Measurements from ENCODE around the gene HDAC10. TPM values are rescaled to one million over a fixed set of nuclear protein-coding genes. Genes with fewer than 3 reads are reported as not detected.

The HDAC10 gene
- total RNA-seq, 4 donors from 2014 or later = 57.3 to 165 (median 119) TPM

DNA sequence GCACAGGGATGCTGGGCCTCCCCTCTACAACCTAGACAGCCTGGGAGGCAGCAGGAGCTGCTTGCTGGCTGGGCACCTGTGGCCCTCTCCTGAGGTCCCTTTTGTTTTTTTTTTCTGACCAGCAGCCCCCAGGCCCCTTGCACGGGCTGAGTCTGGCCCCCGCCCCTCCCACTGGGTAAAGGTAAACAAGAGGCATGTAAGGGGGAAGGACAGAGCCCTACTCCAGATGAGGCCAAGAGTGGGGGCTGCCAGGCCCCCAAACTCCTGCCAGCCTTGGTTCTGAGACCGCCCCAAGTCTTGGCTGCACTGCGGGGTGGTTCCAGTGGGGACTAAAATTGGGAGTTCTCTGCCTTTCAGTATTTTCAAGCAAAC lies 47.2 kb upstream of the HDAC10 start:
- H3K4me3 ChIP-seq = peak overlapping the region in 1 of 4 donors; percentile 57

DNA sequence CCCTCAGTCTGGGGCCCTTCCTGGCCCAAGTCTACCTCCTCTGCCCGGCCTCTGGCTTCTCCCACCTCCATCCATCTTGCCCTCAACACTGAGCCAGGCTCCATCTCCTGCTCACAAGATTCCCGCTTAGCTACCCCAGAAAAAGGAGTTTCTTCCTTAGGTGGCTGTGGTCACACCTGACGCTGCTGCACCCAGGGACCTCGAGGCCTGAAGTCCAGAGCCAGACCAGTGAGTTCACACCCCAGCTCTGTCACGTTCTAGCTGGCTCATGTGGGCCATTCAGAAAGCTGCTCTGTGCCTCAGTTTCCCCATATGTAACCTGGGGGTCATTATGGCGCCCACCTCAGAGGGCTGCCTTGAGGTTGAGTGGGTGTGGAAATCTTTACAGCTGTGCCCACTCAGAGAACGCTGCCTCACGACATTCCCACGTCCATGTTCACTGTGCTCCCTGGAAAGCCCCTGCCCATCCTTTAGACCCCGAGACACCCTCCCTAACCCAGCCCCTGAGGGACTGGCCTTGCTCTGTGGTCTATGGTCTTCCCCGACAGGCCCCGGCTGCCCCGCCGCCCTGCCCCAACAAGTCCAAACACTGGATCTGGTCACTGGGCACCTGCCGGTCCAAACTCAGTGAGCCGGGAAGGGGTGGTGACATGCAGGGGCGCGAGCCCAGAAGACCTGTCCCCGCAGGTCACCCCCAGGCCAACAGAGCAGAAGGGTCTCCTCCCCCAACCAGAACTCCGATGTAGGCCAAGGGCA lies 46.6 kb upstream of the HDAC10 start:
- peaks cover 21 to 92% (median 54%) of the 10 kb centered on the region in 4 donors for H3K4me1 ChIP-seq
- peak overlapping the region in 2 of 4 donors; percentile 39 to 97 for H3K27ac ChIP-seq
- DNase-seq = no peak
- H3K4me3 ChIP-seq = peak overlapping the region in 1 of 4 donors; percentile 57
- no peak for TF ChIP-seq POLR2A (IDR thresholded peaks at IDR 0.05)
- TF ChIP-seq, protein P1, sequence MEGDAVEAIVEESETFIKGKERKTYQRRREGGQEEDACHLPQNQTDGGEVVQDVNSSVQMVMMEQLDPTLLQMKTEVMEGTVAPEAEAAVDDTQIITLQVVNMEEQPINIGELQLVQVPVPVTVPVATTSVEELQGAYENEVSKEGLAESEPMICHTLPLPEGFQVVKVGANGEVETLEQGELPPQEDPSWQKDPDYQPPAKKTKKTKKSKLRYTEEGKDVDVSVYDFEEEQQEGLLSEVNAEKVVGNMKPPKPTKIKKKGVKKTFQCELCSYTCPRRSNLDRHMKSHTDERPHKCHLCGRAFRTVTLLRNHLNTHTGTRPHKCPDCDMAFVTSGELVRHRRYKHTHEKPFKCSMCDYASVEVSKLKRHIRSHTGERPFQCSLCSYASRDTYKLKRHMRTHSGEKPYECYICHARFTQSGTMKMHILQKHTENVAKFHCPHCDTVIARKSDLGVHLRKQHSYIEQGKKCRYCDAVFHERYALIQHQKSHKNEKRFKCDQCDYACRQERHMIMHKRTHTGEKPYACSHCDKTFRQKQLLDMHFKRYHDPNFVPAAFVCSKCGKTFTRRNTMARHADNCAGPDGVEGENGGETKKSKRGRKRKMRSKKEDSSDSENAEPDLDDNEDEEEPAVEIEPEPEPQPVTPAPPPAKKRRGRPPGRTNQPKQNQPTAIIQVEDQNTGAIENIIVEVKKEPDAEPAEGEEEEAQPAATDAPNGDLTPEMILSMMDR (IDR thresholded peaks at IDR 0.05) = no peak
- no peaks in the 10 kb centered on the region for H3K27me3 ChIP-seq
- no peaks in the 10 kb centered on the region for H3K36me3 ChIP-seq
- H3K9me3 ChIP-seq = no peaks in the 10 kb centered on the region

More for the DNA sequence above, 47.2 kb upstream of the HDAC10 start:
- DNase-seq = no peak
- H3K4me1 ChIP-seq = peaks cover 27 to 92% (median 53%) of the 10 kb centered on the region in 4 donors
- no peaks in the 10 kb centered on the region for H3K36me3 ChIP-seq
- no peak for TF ChIP-seq POLR2A (IDR thresholded peaks at IDR 0.05)
- TF ChIP-seq, protein P1 (IDR thresholded peaks at IDR 0.05) = no peak
- peak overlapping the region in 1 of 4 donors; percentile 97 for H3K27ac ChIP-seq
- no peaks in the 10 kb centered on the region for H3K27me3 ChIP-seq
- H3K9me3 ChIP-seq = no peaks in the 10 kb centered on the region

DNA sequence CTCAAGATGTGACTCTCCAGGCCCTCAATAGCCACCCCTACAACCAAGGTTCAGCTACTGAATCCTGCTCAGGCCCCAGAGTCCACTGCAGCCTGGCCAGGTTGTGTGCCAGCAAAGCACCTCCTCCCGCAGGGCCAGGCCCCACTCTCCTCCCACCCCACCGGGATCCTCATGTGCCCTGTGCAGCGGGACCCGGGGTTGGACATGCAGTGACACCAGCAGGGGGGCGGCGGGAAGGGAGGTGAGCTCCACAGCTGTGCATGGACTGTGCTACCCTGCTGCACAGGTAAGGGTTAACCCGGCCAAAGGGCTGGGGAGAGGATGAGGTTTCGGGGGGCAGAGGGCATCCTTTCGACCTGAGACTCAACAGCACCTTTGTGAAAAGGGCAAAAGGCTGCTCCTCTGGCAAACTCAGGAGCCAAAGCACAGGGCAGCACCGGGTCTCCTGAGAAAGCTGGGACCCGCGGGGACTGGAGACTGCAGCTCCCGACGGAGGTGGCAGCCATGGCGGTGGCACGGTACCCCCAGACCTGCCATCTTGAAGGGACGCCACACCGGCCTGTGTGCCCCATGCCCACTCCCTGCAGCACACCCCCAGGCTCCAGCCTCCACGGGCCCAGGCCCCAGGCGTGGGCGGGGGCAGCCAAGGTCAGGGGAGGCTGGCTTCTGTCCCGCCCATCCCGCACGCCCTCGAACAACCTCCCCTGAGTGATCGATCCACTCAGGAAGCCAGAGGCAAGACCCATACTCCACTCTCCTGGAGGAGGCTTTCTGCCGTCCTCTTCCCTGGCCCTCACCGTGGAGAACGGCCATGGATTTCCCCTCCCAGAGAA lies 45.8 kb upstream of the HDAC10 start:
- no peak for DNase-seq
- TF ChIP-seq POLR2A (IDR thresholded peaks at IDR 0.05) = no peak
- TF ChIP-seq, protein P1 (IDR thresholded peaks at IDR 0.05) = no peak
- peaks cover 0 to 5% (median 0%) of the 10 kb centered on the region in 3 donors for H3K36me3 ChIP-seq
- H3K27ac ChIP-seq = peak overlapping the region in 2 of 4 donors; percentile 39 to 55
- H3K27me3 ChIP-seq = no peaks in the 10 kb centered on the region
- H3K4me3 ChIP-seq = no peak overlapping the region
- no peaks in the 10 kb centered on the region for H3K9me3 ChIP-seq
- H3K4me1 ChIP-seq = peaks cover 13 to 89% (median 52%) of the 10 kb centered on the region in 4 donors

DNA sequence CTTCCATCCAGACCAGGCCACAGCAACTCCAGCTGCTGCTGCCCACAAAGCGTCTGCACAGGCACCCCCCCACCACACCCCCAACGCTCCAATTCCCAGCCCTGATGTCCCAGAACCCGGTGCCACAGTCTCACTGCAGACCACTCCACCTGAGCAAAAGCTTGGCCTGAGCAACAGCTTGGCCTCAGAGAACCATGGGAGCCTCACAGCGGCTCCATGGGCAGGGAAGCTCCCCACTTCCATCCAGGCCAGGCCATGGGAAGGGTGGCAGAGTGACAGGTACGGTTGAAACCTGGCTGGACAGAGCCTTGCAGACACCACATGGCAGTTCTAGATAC lies 43.2 kb upstream of the HDAC10 start:
- H3K36me3 ChIP-seq = peaks cover 0 to 31% (median 0%) of the 10 kb centered on the region in 3 donors
- no peaks in the 10 kb centered on the region for H3K27me3 ChIP-seq
- H3K4me1 ChIP-seq = peaks cover 4 to 63% (median 36%) of the 10 kb centered on the region in 4 donors
- peak overlapping the region; percentile 65 to 90 (median 85) for H3K27ac ChIP-seq
- peak overlapping the region in 2 of 4 donors; percentile 45 to 48 for H3K4me3 ChIP-seq
- H3K9me3 ChIP-seq = no peaks in the 10 kb centered on the region
- no peak for TF ChIP-seq POLR2A (IDR thresholded peaks at IDR 0.05)
- TF ChIP-seq, protein P1 (IDR thresholded peaks at IDR 0.05) = no peak
- DNase-seq = no peak

DNA sequence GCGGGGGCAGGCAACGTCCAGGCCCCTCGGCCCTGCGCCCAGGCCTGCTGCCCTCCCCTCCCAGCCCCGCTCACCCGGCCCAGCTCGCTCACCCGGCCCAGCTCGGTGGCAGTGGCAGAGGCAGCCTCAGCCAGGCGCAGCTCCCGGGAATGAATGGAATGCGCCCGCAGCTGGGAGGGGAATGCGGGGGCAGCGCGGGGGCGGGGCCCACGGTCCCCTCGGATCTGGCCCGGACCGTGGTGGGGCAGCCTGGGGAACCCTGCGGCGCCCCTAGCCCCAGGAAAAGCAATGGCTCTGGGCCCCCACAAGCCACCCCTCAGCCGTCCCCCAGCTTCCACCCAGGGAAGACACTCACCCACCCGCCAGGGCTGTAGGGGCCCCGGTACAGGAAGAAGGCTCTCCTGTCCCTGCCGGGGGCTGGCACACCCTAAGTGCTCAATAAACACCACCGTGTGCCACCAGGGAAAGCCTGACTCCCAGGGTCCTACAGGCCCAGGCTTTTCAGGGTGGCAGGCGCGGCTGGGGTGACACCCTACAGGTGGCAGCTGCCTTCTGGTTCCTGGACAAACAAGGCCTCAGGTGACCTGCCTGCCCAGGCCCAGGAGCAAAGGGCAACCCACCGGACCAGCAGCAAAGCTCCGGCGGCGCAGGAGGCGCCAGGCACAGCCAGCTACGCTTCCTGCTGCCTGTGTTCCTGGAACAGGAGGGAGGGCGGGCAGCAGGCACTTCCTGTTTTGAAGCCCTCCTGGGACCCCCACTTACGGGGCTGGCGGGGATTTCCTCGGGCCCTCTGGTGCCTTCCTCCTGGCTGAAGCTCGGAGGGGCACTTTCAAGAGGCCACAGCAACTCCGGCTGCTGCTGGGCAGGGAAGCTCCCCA lies 42.6 kb upstream of the HDAC10 start:
- peaks cover 0 to 37% (median 0%) of the 10 kb centered on the region in 3 donors for H3K36me3 ChIP-seq
- H3K9me3 ChIP-seq = no peaks in the 10 kb centered on the region
- H3K4me3 ChIP-seq = peak overlapping the region; percentile 1 to 48 (median 34)
- TF ChIP-seq, protein P1 (IDR thresholded peaks at IDR 0.05) = peak in 3 of 6 experiments; percentile 36 to 51 (median 41)
- peak; percentile 62 to 65 for TF ChIP-seq POLR2A (IDR thresholded peaks at IDR 0.05)
- H3K27ac ChIP-seq = peak overlapping the region; percentile 65 to 90 (median 85)
- peak in 2 of 3 donors; percentile 87 to 91 for DNase-seq
- no peaks in the 10 kb centered on the region for H3K27me3 ChIP-seq
- H3K4me1 ChIP-seq = peaks cover 4 to 58% (median 30%) of the 10 kb centered on the region in 4 donors
